Esophagus muscularis mucosa (tissue), 4 donors: ENCODE results near the gene IGFALS. TPM values are rescaled to one million over a fixed set of nuclear protein-coding genes. Genes with fewer than 3 reads are reported as not detected.

Experiments
- DNase-seq: peaks from one replicate; pipeline ENCODE4 v3.0.0-alpha.2; 2017; ENCODE audit errors: extremely low spot score
- H3K27ac ChIP-seq, 4 donors: fragments of 200-600 bp; sonication (generic); replicated peaks in 1 of 4; 1 replicate in 3 of 4; 2 replicates in 1 of 4; pipeline ENCODE4 v1.5.1; 2016 to 2019; ENCODE audit warnings: mild to moderate bottlenecking in 1 of 4
- H3K27me3 ChIP-seq, 4 donors: fragments of 200-600 bp; sonication (generic); one replicate each; pipeline versions ENCODE4 v1.5.1 to v1.6.0; 2016 to 2019
- H3K36me3 ChIP-seq, 4 donors: fragments of 200-600 bp; sonication (generic); one replicate each; pipeline ENCODE4 v1.5.1; 2016 to 2019
- H3K4me1 ChIP-seq, 4 donors: fragments of 200-600 bp; sonication (generic); one replicate each; pipeline ENCODE4 v1.5.1; 2016 to 2019
- H3K4me3 ChIP-seq, 4 donors: fragments of 200-600 bp; sonication (generic); 1 replicate in 2 of 4; 2 replicates in 2 of 4; pipeline ENCODE4 v1.5.1; 2016 to 2019; ENCODE audit warnings: mild to moderate bottlenecking in 4 of 4, moderate library complexity in 1 of 4
- H3K9me3 ChIP-seq, 4 donors: fragments of 200-600 bp; sonication (generic); 1 replicate in 3 of 4; 2 replicates in 1 of 4; pipeline ENCODE4 v1.5.1; 2016 to 2019
- CTCF ChIP-seq, 3 experiments: fragments of 200-600 bp in 2 of 3; fragments of 450-650 bp in 1 of 3; sonication (generic) in 2 of 3; IDR thresholded peaks; one replicate each; pipeline ENCODE4 v1.5.1; 2017 to 2019; ENCODE audit warnings: antibody characterized with exemption in 3 of 3, mild to moderate bottlenecking in 2 of 3, moderate library complexity in 1 of 3
- EP300 ChIP-seq: sonication (generic); formaldehyde crosslinking; IDR thresholded peaks from one replicate; pipeline ENCODE4 v1.6.1; 2017; ENCODE audit warnings: antibody characterized with exemption
- POLR2A ChIP-seq: fragments of 450-650 bp; IDR thresholded peaks from one replicate; pipeline ENCODE4 v1.6.1; 2017; ENCODE audit warnings: antibody characterized with exemption, moderate library complexity, mild to moderate bottlenecking, low read depth
- POLR2AphosphoS5 ChIP-seq, 2 donors: sonication (generic); formaldehyde crosslinking; IDR thresholded peaks; one replicate each; pipeline ENCODE4 v1.6.1; 2017; ENCODE audit warnings: antibody characterized with exemption in 2 of 2
- WGBS: methylation state at CpG from one replicate; pipeline ENCODE4 v1.1.5; 2018; 5-methylcytosine and 5-hydroxymethylcytosine counted together
- intact Hi-C: fragments of 100-400 bp; cut with DNase I; formaldehyde crosslinking; loops from one replicate; pipeline ENCODE4 v1.15.1; 2023
- total RNA-seq, 4 donors: library from RNA; depleted of rRNA; stranded (reverse); fragments of >200 nt; gene quantifications; one replicate each; pipeline versions ENCODE4 v1.1.0 to v1.2.1, GENCODE V29; 2016

IGFALS gene
- total RNA-seq, 4 donors from 2014 or later: 0.45 to 0.75 TPM; not detected in 2

- no peak overlapping the region for H3K27ac ChIP-seq
- WGBS: 95% methylated on average over 14 of the region's 18 CpGs
- H3K4me3 ChIP-seq: no peak overlapping the region
- H3K4me1 ChIP-seq: peaks cover 13 to 38% (median 33%) of the 10 kb centered on the region in 4 donors
- H3K36me3 ChIP-seq: peaks cover 50 to 83% (median 82%) of the 10 kb centered on the region in 4 donors
- DNase-seq: no peak
- TF ChIP-seq POLR2AphosphoS5 (IDR thresholded peaks at IDR 0.05) (no peak), POLR2A (no peak), CTCF (IDR thresholded peaks at IDR 0.05) (no peak), EP300 (no peak)
- no peaks in the 10 kb centered on the region for H3K27me3 ChIP-seq
- no peaks in the 10 kb centered on the region for H3K9me3 ChIP-seq
- intact Hi-C loops: no loop called here
Measured at GRCh38 chr16:1766701-1767100, 26.8 kb downstream of the IGFALS start.

- Histone ChIP-seq H3K9me3 (no peaks in the 10 kb centered on the region), H3K27me3 (no peaks in the 10 kb centered on the region), H3K27ac (no peak overlapping the region), H3K4me1 (peaks cover 11 to 35% (median 30%) of the 10 kb centered on the region in 4 donors), H3K36me3 (peaks cover 51 to 88% (median 86%) of the 10 kb centered on the region in 4 donors), H3K4me3 (no peak overlapping the region)
- intact Hi-C loops: no loop called here
- no peak for DNase-seq
- 92% methylated on average over 13 of the region's 19 CpGs for WGBS
- TF ChIP-seq CTCF (IDR thresholded peaks at IDR 0.05) (no peak), POLR2AphosphoS5 (IDR thresholded peaks at IDR 0.05) (no peak), EP300 (no peak), POLR2A (no peak)
Measured at GRCh38 chr16:1766231-1766630, 27.3 kb downstream of the IGFALS start.

GRCh38 chr16:1765826-1766225 lies 27.7 kb downstream of the IGFALS start:
- H3K27me3 ChIP-seq: no peaks in the 10 kb centered on the region
- peaks cover 51 to 92% (median 90%) of the 10 kb centered on the region in 4 donors for H3K36me3 ChIP-seq
- WGBS: 92% methylated on average over 20 of the region's 22 CpGs
- peaks cover 11 to 34% (median 29%) of the 10 kb centered on the region in 4 donors for H3K4me1 ChIP-seq
- intact Hi-C loops: no loop called here
- DNase-seq: no peak
- H3K9me3 ChIP-seq: no peaks in the 10 kb centered on the region
- no peak overlapping the region for H3K27ac ChIP-seq
- H3K4me3 ChIP-seq: no peak overlapping the region
- TF ChIP-seq POLR2A: no peak
- TF ChIP-seq POLR2AphosphoS5 (IDR thresholded peaks at IDR 0.05): no peak
- no peak for TF ChIP-seq CTCF (IDR thresholded peaks at IDR 0.05)
- no peak for TF ChIP-seq EP300

GRCh38 chr16:1764971-1765370 lies 28.5 kb downstream of the IGFALS start:
- Histone ChIP-seq H3K9me3 (no peaks in the 10 kb centered on the region), H3K4me3 (no peak overlapping the region), H3K27ac (no peak overlapping the region), H3K36me3 (peaks cover 51 to 100% (median 99%) of the 10 kb centered on the region in 4 donors), H3K27me3 (no peaks in the 10 kb centered on the region), H3K4me1 (peaks cover 3 to 25% (median 20%) of the 10 kb centered on the region in 4 donors)
- intact Hi-C loops: no loop called here
- no peak for DNase-seq
- TF ChIP-seq CTCF (IDR thresholded peaks at IDR 0.05): no peak
- TF ChIP-seq EP300: no peak
- TF ChIP-seq POLR2AphosphoS5 (IDR thresholded peaks at IDR 0.05): no peak
- TF ChIP-seq POLR2A: no peak
- 92% methylated on average over 20 of the region's 21 CpGs for WGBS
